Body of pancreas (tissue), 4 donors: Measurements from ENCODE around the gene GATB. TPM values are rescaled to one million over a fixed set of nuclear protein-coding genes. Genes with fewer than 3 reads are reported as not detected.
"Not testable (repeated sequence)": the region's sequence is repeated elsewhere in the genome, so short reads cannot be mapped to it uniquely, and the experiment has no call there.

Experiments used
- ATAC-seq: fragments of 150-250 bp; one replicate; pipeline ENCODE4 v1.9.1; 2016
- DNase-seq, 4 donors: peaks; one replicate each; pipeline ENCODE4 v3.0.0-alpha.2; 2019
- H3K27ac ChIP-seq, 4 donors: fragments of 200-600 bp; sonication (generic); 1 replicate in 3 of 4; 2 replicates in 1 of 4; pipeline versions ENCODE4 v1.5.1 to v1.6.1; 2016 to 2019; ENCODE audit warnings: mild to moderate bottlenecking in 1 of 4, mixed read lengths in 1 of 4, moderate library complexity in 1 of 4
- H3K27me3 ChIP-seq, 2 donors: fragments of 200-600 bp; sonication (generic); one replicate each; pipeline ENCODE4 v1.6.0; 2016; ENCODE audit warnings: mild to moderate bottlenecking in 1 of 2
- H3K36me3 ChIP-seq, 2 donors: fragments of 200-600 bp; sonication (generic); replicated peaks in 1 of 2; 2 replicates each; pipeline ENCODE4 v1.5.1; 2016; ENCODE audit warnings: low read depth in 2 of 2; ENCODE audit not compliant: insufficient read depth in 1 of 2
- H3K4me1 ChIP-seq: fragments of 200-600 bp; sonication (generic); one replicate; pipeline ENCODE4 v1.6.0; 2016
- H3K4me3 ChIP-seq, 2 donors: fragments of 200-600 bp; sonication (generic); 1 replicate in 1 of 2; 2 replicates in 1 of 2; pipeline ENCODE4 v1.5.1; 2016 to 2019
- H3K9me3 ChIP-seq, 3 donors: fragments of 200-600 bp; sonication (generic); 1 replicate in 2 of 3; 2 replicates in 1 of 3; pipeline ENCODE4 v1.5.1; 2016
- POLR2A ChIP-seq, 3 donors: fragments of 450-650 bp; IDR thresholded peaks; one replicate each; pipeline ENCODE4 v1.6.1; 2016; ENCODE audit warnings: antibody characterized with exemption in 3 of 3, mild to moderate bottlenecking in 2 of 3
- WGBS, 2 donors: methylation state at CpG; one replicate each; pipeline ENCODE4 v1.1.5; 2017; 5-methylcytosine and 5-hydroxymethylcytosine counted together
- intact Hi-C: fragments of 100-400 bp; cut with DNase I; formaldehyde crosslinking; loops from one replicate; pipeline ENCODE4 v1.15.1; 2023
- total RNA-seq, 2 donors: library from RNA; depleted of rRNA; stranded (reverse); fragments of >200 nt; gene quantifications; one replicate each; pipeline ENCODE4 v1.1.0, GENCODE V29; 2016
- TF ChIP-seq, protein P1 (sequence below), 7 experiments: fragments of 450-650 bp in 4 of 7; fragments of 200-600 bp in 3 of 7; sonication (generic) in 3 of 7; IDR thresholded peaks; one replicate each; pipeline ENCODE4 v1.5.1; 2016 to 2019; ENCODE audit warnings: antibody characterized with exemption in 7 of 7

GATB gene
- total RNA-seq, 2 donors from 2014 or later = 5.6 to 7.3 TPM

DNA sequence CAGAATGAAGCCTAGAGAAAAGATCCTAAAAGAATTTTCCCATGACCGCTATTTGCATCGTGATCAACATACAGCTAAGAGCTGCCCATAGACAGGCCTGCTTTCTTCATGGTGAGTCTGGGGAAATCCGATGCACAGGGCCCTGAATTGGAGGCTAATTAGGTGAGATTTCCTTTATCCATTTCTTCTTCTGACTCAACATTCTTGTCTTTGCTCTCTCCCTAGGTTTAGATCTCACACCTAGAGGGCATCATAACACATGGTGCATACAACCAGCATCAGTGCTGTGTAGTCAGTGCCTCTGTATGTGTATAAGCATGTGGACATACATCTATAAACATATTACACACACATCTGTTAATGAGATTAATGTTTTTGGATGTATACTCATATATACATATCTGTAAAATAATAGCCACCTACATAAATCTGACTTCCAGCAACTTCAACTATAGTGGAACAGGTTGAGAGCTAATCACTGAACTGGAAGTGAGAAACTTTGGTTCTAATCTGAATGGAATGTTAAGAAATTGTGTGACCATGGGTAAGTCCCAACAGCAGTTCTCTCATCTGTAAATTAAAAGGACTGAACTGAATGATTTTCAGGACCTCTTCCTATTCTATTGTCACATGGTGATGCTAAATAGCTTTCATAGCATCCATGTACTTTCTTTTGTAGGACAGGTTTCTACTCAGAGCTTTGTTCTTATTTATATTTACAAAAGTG lies 17.5 kb downstream of the GATB start:
- Histone ChIP-seq H3K27ac (no peak overlapping the region), H3K9me3 (no peaks in the 10 kb centered on the region), H3K4me3 (no peak overlapping the region), H3K4me1 (no peaks in the 10 kb centered on the region), H3K36me3 (no peaks in the 10 kb centered on the region), H3K27me3 (no peaks in the 10 kb centered on the region)
- intact Hi-C loops = no loop called here
- TF ChIP-seq POLR2A (IDR thresholded peaks at IDR 0.05) = no peak
- TF ChIP-seq, protein P1, sequence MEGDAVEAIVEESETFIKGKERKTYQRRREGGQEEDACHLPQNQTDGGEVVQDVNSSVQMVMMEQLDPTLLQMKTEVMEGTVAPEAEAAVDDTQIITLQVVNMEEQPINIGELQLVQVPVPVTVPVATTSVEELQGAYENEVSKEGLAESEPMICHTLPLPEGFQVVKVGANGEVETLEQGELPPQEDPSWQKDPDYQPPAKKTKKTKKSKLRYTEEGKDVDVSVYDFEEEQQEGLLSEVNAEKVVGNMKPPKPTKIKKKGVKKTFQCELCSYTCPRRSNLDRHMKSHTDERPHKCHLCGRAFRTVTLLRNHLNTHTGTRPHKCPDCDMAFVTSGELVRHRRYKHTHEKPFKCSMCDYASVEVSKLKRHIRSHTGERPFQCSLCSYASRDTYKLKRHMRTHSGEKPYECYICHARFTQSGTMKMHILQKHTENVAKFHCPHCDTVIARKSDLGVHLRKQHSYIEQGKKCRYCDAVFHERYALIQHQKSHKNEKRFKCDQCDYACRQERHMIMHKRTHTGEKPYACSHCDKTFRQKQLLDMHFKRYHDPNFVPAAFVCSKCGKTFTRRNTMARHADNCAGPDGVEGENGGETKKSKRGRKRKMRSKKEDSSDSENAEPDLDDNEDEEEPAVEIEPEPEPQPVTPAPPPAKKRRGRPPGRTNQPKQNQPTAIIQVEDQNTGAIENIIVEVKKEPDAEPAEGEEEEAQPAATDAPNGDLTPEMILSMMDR (IDR thresholded peaks at IDR 0.05) = no peak
- ATAC-seq (no peak), DNase-seq (no peak)
- 88 to 89% methylated on average over 3 of the region's 3 CpGs for WGBS, 2 donors

DNA sequence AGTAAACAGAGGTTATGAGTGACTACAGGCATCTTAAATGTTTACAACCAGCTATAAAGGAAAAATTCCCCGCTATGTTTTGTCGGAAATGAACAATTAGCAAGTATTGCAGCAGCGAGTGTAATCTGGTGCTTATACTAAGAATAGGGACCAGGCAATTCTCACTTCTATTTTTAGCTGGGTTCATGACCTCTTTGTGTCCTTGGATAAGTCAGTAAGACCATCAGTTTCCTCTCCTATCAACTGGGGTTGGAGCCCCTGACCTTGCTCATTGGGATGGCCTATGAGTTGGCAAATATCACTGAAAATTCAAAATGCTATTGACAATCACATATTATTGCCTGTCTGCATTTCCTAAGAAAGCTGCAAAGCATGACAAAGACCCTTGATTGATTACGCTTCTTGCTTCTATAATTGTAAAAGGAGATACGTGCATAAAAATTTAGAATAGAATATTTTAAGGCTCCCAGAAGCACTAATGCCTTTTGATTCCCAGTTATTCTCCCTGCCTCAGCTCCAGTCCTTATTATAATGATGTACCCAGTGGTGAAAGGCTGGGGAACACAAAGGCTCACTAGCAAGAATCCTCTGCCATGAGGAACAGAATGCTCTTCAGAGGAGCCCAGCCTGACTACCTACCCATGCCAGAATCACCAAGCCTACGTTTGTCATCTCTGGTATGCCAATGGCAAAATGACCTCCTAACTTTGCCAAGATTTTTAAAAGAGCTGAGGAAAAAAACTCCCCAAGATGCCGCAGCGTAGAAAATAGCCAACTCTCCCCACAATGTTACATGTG lies 21.9 kb downstream of the GATB start:
- Histone ChIP-seq H3K27me3 (no peaks in the 10 kb centered on the region), H3K4me3 (no peak overlapping the region), H3K9me3 (peaks cover 0 to 16% (median 0%) of the 10 kb centered on the region in 3 donors), H3K27ac (no peak overlapping the region), H3K4me1 (no peaks in the 10 kb centered on the region), H3K36me3 (no peaks in the 10 kb centered on the region)
- intact Hi-C loops = no loop called here
- no peak for DNase-seq
- WGBS, 2 donors = 90 to 92% methylated on average over 8 of the region's 8 CpGs
- ATAC-seq = no peak
- TF ChIP-seq, protein P1 (IDR thresholded peaks at IDR 0.05) = no peak
- no peak for TF ChIP-seq POLR2A (IDR thresholded peaks at IDR 0.05)

DNA sequence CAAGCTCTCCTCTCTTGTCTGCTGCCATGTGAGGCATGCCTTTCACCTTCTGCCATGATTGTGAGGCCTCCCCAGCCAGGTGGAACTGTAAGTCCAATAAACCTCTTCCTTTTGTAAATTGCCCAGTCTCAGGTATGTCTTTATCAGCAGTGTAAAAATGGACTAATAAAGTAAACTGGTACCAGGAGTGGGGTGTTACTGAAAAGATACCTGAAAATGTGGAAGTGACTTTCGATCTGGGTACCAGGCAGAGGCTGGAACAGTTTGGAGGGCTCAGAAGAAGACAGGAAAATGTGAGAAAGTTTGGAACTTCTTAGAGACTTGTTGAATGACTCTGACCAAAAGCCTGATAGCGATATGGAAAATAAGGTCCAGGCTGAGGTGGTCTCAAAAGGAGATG lies 24.0 kb downstream of the GATB start:
- intact Hi-C loops, DNase-seq, H3K27ac ChIP-seq, H3K4me3 ChIP-seq, H3K36me3 ChIP-seq, ATAC-seq, H3K4me1 ChIP-seq, H3K27me3 ChIP-seq: not testable (repeated sequence)
- peaks cover 0 to 16% (median 0%) of the 10 kb centered on the region in 3 donors for H3K9me3 ChIP-seq
- 72 to 85% methylated on average over 2 of the region's 2 CpGs for WGBS, 2 donors

DNA sequence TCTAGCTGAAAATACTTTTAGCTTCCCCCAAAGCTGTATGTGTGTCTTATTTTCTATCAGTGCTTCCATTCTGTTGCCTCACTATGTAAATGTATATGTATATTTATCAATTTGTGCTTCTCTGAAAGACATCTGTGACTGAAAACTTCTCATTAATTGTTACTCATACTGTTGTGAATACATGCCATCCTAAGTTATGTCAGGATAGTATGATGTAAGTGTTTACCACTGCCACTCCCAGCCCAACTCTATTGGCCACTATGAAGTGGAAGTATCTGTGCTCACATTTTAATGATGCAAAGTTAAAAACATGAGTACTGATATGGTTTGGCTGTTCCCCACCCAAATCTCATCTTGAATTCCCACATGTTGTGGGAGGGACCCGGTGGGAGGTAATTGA lies 24.4 kb downstream of the GATB start:
- Histone ChIP-seq H3K27me3 (no peaks in the 10 kb centered on the region), H3K9me3 (peaks cover 0 to 16% (median 0%) of the 10 kb centered on the region in 3 donors), H3K4me1 (no peaks in the 10 kb centered on the region), H3K27ac (no peak overlapping the region), H3K36me3 (no peaks in the 10 kb centered on the region), H3K4me3 (no peak overlapping the region)
- 83 to 100% methylated on average over 1 of the region's 1 CpG for WGBS, 2 donors
- ATAC-seq = no peak
- TF ChIP-seq, protein P1 (IDR thresholded peaks at IDR 0.05) = no peak
- no peak for TF ChIP-seq POLR2A (IDR thresholded peaks at IDR 0.05)
- DNase-seq = no peak
- intact Hi-C loops = no loop called here

DNA sequence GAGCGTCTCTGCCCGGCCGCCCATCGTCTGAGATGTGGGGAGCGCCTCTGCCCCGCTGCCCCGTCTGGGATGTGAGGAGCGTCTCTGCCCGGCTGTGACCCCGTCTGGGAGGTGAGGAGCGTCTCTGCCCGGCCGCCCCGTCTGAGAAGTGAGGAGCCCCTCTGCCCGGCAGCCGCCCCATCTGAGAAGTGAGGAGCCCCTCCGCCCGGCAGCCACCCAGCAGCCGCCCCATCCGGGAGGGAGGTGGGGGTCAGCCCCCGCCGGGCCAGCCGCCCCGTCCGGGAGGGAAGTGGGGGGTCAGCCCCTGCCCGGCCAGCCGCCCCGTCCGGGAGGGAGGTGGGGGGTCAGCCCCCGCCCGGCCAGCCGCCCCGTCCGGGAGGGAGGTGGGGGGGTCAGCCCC lies 29.1 kb downstream of the GATB start:
- H3K4me1 ChIP-seq, ATAC-seq, H3K27ac ChIP-seq, H3K27me3 ChIP-seq, H3K36me3 ChIP-seq, H3K9me3 ChIP-seq, H3K4me3 ChIP-seq, DNase-seq, intact Hi-C loops: not testable (repeated sequence)
- WGBS, 2 donors = no CpG with 5 or more reads among the region's 34 CpGs
